ENCODE data around the gene IPO13.

IPO13 gene

DNA sequence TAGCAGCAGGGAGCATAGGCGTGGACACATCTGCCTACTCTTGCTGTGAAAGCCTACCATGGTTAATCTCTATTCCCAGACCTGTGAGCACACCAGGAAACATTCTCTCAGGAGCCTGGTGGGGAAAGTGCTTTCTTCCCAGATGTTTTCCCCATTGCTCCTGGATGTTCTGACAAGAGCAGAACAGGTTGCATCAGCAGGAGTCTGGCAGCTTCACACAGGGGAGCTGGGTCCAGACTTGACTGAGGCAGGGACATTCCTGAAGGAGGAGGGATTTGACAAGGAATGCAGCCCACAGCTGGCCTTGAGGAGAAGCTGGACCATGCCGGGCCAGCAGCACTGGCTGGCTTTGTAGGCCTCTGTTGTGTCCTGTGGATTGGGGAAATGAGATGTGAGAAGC lies 34.1 kb upstream of the IPO13 start:
- Histone ChIP-seq H3K9ac (ENCODE audit: low read length) (no peak overlapping the region), H3K79me2 (ENCODE audit: low read length) (no peaks in the 10 kb centered on the region), H4K20me1 (ENCODE audit: insufficient read depth, low read length) (no peaks in the 10 kb centered on the region), H3K27me3 (replicated peaks; ENCODE audit: insufficient read depth, low read length) (no peaks in the 10 kb centered on the region), H3K9me3 (replicated peaks; ENCODE audit: insufficient read depth, low read length) (no peaks in the 10 kb centered on the region), H3K27ac (ENCODE audit: low read length) (no peak overlapping the region), H3K9me2 (replicated peaks; ENCODE audit: insufficient read depth, low read length) (no peaks in the 10 kb centered on the region), H3K36me3 (replicated peaks; ENCODE audit: insufficient read depth, low read length) (no peaks in the 10 kb centered on the region), H3K4me1 (ENCODE audit: low read length) (no peaks in the 10 kb centered on the region), H3F3A (ENCODE audit: insufficient read depth, low read length) (no peaks in the 10 kb centered on the region), H3K4me2 (ENCODE audit: low read depth, low read length) (no peak overlapping the region), H2AFZ (ENCODE audit: low read length) (no peak overlapping the region), H3K4me3 (ENCODE audit: low read length) (no peak overlapping the region)
- no peak for TF ChIP-seq EZH2phosphoT487 (IDR thresholded peaks at IDR 0.05; ENCODE audit: low read length)
- no peak for DNase-seq

GRCh38 chr1:43913051-43913501 lies 33.7 kb upstream of the IPO13 start:
- DNase-seq: no peak
- Histone ChIP-seq H3K9me3 (replicated peaks; ENCODE audit: insufficient read depth, low read length) (no peaks in the 10 kb centered on the region), H3K9ac (ENCODE audit: low read length) (no peak overlapping the region), H3K4me1 (ENCODE audit: low read length) (no peaks in the 10 kb centered on the region), H3K27ac (ENCODE audit: low read length) (no peak overlapping the region), H3F3A (ENCODE audit: insufficient read depth, low read length) (no peaks in the 10 kb centered on the region), H2AFZ (ENCODE audit: low read length) (no peak overlapping the region), H3K79me2 (ENCODE audit: low read length) (no peaks in the 10 kb centered on the region), H4K20me1 (ENCODE audit: insufficient read depth, low read length) (no peaks in the 10 kb centered on the region), H3K36me3 (replicated peaks; ENCODE audit: insufficient read depth, low read length) (no peaks in the 10 kb centered on the region), H3K4me3 (ENCODE audit: low read length) (no peak overlapping the region), H3K9me2 (replicated peaks; ENCODE audit: insufficient read depth, low read length) (no peaks in the 10 kb centered on the region), H3K4me2 (ENCODE audit: low read depth, low read length) (no peak overlapping the region), H3K27me3 (replicated peaks; ENCODE audit: insufficient read depth, low read length) (no peaks in the 10 kb centered on the region)
- no peak for TF ChIP-seq EZH2phosphoT487 (IDR thresholded peaks at IDR 0.05; ENCODE audit: low read length)
- TF ChIP-seq, protein P1, sequence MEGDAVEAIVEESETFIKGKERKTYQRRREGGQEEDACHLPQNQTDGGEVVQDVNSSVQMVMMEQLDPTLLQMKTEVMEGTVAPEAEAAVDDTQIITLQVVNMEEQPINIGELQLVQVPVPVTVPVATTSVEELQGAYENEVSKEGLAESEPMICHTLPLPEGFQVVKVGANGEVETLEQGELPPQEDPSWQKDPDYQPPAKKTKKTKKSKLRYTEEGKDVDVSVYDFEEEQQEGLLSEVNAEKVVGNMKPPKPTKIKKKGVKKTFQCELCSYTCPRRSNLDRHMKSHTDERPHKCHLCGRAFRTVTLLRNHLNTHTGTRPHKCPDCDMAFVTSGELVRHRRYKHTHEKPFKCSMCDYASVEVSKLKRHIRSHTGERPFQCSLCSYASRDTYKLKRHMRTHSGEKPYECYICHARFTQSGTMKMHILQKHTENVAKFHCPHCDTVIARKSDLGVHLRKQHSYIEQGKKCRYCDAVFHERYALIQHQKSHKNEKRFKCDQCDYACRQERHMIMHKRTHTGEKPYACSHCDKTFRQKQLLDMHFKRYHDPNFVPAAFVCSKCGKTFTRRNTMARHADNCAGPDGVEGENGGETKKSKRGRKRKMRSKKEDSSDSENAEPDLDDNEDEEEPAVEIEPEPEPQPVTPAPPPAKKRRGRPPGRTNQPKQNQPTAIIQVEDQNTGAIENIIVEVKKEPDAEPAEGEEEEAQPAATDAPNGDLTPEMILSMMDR (IDR thresholded peaks at IDR 0.05; ENCODE audit: low read length): no peak
- no peak for TF ChIP-seq EZH2 (optimal IDR thresholded peaks at IDR 0.05; ENCODE audit: low read depth, low read length)

DNA sequence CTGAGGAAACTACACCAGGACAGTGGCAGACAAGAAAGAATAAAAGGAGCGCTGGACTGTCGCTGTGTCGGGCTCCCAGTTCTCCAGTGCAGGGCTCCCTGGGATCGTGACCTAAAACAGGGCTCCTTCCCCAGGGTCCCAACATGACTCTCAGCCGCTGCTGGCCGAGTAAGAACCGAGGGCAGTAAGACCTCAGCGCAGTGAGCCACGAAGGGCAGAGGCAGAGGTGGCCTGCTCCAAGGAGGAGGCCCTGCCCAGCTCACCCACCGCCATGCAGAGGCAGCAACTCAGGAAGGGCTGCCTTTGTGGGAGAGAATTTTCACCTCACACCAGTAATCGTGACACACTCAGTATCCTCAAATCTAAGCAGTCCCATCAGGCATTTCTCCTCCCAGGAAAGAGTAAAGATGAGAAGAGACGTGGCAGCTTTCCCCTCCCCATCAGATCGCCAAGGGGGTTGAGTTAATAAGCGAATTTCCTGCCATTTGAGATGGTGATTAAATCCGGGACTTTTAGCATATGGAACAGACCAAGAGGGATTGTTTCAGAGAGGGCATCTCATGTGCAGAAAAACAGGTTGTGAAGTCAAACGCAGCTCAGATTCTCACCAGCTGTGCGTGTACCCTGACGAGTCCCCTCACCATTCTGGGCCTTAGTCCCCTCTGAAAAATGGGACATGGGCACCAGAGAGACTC lies 32.9 kb upstream of the IPO13 start:
- no peaks in the 10 kb centered on the region for H3K79me2 ChIP-seq (ENCODE audit: low read length)
- no peaks in the 10 kb centered on the region for H3F3A ChIP-seq (ENCODE audit: insufficient read depth, low read length)
- TF ChIP-seq, protein P1 (IDR thresholded peaks at IDR 0.05; ENCODE audit: low read length): no peak
- TF ChIP-seq EZH2phosphoT487 (IDR thresholded peaks at IDR 0.05; ENCODE audit: low read length) (no peak), EZH2 (optimal IDR thresholded peaks at IDR 0.05; ENCODE audit: low read depth, low read length) (no peak)
- no peaks in the 10 kb centered on the region for H4K20me1 ChIP-seq (ENCODE audit: insufficient read depth, low read length)
- no peak overlapping the region for H3K9ac ChIP-seq (ENCODE audit: low read length)
- DNase-seq: no peak
- no peaks in the 10 kb centered on the region for H3K9me3 ChIP-seq (replicated peaks; ENCODE audit: insufficient read depth, low read length)
- no peaks in the 10 kb centered on the region for H3K9me2 ChIP-seq (replicated peaks; ENCODE audit: insufficient read depth, low read length)
- no peak overlapping the region for H2AFZ ChIP-seq (ENCODE audit: low read length)
- H3K27me3 ChIP-seq (replicated peaks; ENCODE audit: insufficient read depth, low read length): no peaks in the 10 kb centered on the region
- no peaks in the 10 kb centered on the region for H3K36me3 ChIP-seq (replicated peaks; ENCODE audit: insufficient read depth, low read length)
- no peak overlapping the region for H3K4me3 ChIP-seq (ENCODE audit: low read length)
- no peaks in the 10 kb centered on the region for H3K4me1 ChIP-seq (ENCODE audit: low read length)
- H3K4me2 ChIP-seq (ENCODE audit: low read depth, low read length): no peak overlapping the region
- H3K27ac ChIP-seq (ENCODE audit: low read length): no peak overlapping the region

All from MM.1S (cell line).